Stimulated activated CD8-positive, alpha-beta memory T cell treated with anti-CD3 and anti-CD28 coated beads, Interleukin-4, amount 100 ng/mL, for 1 hour (primary cell): ENCODE measurements around the gene TRAF3.

Source experiments
- DNase-seq, 2 donors: peaks; one replicate each; pipeline ENCODE4 v3.0.0-alpha.2; 2020; ENCODE audit warnings: low read depth in 2 of 2, low spot score in 1 of 2

TRAF3 gene, protein sequence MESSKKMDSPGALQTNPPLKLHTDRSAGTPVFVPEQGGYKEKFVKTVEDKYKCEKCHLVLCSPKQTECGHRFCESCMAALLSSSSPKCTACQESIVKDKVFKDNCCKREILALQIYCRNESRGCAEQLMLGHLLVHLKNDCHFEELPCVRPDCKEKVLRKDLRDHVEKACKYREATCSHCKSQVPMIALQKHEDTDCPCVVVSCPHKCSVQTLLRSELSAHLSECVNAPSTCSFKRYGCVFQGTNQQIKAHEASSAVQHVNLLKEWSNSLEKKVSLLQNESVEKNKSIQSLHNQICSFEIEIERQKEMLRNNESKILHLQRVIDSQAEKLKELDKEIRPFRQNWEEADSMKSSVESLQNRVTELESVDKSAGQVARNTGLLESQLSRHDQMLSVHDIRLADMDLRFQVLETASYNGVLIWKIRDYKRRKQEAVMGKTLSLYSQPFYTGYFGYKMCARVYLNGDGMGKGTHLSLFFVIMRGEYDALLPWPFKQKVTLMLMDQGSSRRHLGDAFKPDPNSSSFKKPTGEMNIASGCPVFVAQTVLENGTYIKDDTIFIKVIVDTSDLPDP

DNA sequence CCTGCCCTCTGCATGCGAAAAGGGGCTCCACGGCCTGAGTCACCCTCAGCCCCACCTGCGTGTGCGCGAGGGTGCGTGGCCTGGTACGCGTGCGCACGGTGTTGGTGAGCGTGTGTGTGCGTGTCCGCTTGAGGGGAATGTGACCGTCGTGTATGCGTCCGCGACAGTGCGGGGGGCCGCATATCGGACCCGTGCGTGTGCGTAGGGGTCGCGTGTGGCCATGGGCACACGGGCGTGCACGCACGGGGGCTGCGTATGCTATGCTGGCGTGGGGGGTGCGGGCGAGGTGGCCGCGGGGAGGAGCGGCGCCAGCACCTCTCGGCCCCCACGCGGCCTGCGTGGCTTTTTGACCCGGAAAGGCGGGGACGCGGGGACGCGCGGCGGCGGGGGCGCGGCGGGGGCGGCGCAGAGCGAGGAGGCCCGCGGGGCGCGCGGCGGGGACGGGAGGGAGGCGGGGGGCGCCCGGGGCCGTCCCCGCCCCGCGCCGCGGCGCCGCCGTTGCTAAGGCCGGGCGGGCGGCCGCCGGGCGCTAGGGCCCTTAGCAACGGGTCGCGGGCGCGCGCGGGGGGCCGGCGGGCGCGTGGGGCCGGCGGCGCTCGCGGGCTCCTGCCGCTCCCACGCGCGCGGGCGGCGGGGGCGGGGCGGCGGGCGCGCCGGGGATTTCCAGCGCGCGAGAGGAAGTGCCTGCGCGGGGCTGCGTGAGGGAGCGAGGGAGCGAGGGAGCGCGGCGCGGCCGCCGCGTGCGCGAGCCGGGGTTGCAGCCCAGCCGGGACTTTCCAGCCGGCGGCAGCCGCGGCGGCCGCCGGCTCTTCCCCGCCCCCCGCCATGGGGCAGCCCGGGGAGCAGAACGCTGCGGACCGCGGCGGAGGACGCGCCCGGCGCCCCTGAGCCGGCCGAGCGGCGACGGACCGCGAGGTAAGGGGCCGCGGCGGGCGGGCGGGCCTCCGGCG lies at the start of gene TRAF3:
TRAF3 (plus strand) TSS at position 689 of the 950 bp plus-strand sequence. CDS start 92,753 bp downstream, outside the sequence.
- peak; percentile 60 to 76 for DNase-seq

- DNase-seq, result no peak
Observed at GRCh38 chr14:102728501-102728900, 48.7 kb upstream of the TRAF3 start.

GRCh38 chr14:102729268-102729667 lies 48.0 kb upstream of the TRAF3 start:
- DNase-seq, result no peak

DNA sequence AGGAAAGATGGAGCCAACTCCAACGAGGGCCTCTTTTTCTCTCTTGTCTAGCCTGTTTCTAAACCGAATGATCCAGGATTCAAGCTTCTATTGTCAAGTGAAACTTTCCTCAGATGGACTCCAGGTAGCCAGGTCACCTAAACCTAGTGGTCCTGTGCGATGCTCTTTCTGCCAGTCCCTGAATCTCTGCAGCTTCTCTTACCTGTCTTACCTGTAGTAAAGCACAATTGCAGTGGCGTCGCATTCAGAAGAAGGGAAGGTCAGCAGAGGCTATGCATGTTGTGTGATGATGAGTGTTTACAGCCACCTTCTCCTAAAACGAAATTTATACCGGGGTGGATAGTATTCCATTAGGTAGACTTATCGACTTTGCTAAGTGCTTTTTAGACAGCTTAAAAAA lies 47.4 kb upstream of the TRAF3 start:
- no peak for DNase-seq

- DNase-seq, result no peak
Observed at GRCh38 chr14:102731101-102731870, 46.0 kb upstream of the TRAF3 start.

- no peak for DNase-seq
Observed at GRCh38 chr14:102731871-102732800, 45.1 kb upstream of the TRAF3 start.

GRCh38 chr14:102732924-102733323 lies 44.3 kb upstream of the TRAF3 start:
- DNase-seq, result no peak

DNA sequence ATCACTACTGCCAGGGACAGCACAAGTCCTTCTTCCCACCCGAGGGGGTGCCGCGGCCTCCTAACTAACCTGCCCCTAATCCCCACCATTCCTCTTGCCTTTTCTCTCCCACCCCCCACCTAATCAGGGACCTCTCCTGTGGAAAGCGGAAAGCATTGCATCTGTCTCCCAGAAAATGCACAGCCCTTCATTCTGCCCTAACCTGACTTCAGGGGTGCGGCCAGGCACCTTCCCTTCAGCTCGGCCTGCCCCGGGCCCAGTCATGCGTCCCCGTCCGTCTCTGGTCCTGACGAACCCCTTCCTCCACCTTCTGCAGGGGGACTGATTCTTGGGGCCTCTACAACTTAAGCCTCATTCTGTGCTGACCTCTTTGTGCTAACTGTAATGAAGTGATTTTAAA lies 43.9 kb upstream of the TRAF3 start:
- no peak for DNase-seq

DNA sequence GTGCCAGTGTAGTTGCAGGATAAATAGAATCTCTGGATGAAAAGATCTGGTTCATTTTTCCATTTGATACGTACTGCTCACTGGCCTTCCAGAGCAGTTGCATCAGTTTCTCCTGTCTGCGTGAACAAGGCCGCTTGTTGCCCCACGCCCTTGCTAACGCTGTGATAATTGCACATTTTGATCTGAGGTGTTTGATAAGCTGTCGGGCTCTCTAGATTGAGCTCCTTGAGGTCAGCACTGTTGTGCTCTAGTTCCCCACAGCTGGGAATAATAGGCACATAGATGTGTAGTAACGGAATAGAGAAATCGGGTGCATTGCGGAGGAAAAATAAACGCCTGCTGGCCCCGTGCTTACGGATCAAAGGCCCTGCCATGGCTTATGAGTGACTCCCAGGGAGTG lies 42.8 kb upstream of the TRAF3 start:
- no peak for DNase-seq

- no peak for DNase-seq
Observed at GRCh38 chr14:102736956-102737355, 40.3 kb upstream of the TRAF3 start.

DNA sequence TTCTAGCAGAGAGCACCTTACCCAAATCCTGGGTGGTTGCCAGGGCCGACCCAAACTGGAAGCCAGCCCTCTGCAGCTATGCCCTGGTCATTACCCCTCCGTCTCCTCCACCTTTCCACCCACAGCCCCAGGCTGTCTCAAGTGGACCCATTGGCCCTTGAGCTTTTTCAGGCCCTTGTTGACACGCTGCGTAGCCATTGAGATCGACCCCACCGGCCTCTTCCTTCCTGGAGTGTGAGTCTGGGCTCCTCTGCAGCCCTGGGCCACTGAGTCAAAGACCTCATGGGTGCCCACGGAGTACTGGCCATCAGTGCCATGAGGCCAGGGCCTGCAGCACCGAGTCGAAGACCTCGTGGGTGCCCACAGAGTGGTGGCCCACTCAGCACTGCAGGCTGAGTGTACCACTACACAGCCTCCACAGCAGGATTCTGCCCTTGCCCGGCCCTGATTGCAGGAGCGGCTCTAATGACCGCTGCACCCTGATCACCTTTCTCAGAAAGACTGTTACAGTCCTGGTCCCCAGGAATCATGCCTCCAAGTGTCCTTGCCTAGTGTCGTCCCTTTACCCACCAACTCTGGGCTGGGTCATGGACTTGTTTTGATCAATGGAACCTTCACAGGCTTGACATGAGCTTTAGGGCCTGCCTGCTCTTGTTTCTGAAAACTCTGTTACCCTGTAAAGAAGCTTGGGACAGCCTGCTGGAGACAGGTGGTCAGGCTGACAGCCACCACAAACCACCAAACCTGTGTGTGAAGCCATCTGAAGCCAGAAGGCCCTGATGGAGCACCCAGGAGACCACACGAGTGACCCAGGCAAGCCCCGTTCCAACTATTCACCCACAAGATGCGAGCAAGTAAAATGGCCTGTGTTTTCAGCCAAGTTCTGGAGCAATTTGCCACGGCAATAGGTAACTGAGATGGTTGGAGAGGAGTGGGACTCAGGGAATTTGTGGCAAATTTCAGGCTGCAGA lies 39.6 kb upstream of the TRAF3 start:
- DNase-seq, result no peak

DNA sequence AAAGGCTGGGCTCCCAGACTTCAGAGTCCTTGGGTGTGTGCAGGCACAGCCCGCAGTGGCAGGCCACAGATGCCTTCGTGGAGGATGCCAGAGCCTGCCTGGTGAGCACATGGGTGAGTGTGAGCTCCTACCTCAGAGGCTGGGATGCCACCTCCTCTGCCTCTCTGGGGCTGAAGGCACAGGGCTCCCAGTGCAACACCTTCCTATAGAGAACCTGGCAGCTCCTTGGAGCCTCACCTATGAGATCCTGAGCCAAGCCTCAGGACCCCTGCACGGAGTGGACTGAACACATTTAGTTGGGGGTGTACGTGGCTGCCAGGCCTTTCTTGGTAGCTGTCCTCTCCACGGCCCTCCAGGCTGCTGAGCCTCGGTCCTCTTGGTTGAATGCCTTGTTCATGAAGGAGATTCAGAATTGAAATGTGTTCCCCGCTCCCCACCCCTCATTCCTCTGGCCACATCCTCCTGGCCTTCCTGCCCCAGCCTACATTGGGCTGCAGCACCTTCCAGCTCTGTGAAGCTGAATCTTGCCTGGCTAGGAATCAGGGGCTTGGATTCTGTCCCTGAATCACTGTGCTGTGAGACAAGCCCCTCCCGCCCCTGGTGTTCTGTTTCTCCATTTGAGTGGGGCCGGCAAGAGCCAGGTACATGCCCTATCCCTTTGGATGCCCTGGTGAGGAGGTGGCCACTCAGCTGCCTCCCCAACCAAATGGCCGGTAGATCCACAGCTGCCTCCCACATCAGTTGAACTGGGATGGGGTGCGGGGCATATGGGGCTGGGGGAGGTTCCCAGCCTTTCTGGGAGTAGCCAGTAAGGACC lies 38.7 kb upstream of the TRAF3 start:
- DNase-seq, result no peak

- no peak for DNase-seq
Observed at GRCh38 chr14:102739190-102739469, 38.1 kb upstream of the TRAF3 start.

- DNase-seq, result no peak
Observed at GRCh38 chr14:102746634-102747438, 30.4 kb upstream of the TRAF3 start.

DNA sequence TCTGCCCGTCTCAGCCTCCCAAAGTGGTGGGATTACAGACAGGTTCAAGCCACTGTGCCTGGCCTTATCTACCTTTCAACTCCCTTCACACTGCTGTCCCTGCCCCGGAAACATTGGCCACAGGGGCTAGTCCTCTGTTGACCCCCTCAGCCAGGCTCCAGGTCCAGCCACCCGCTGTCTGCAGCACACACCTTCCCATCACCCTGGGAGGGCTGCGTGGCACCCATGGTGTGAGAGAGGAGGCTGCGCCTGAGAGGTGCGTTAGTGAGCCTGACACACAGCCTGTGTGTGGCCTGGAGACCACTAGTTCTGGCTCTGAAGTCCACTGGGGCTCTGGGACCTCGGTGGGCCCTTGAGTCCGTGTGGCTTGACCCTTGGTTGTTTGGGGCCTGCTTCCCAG lies 28.4 kb upstream of the TRAF3 start:
- DNase-seq, result no peak

GRCh38 chr14:102749393-102750305 lies 27.6 kb upstream of the TRAF3 start:
- no peak for DNase-seq
